SW480 (cell line): ENCODE data around the gene EFCAB13.
"Not testable (repeated sequence)": the region's sequence is repeated elsewhere in the genome, so short reads cannot be mapped to it uniquely, and the experiment has no call there.

Experiments used
- DNase-seq: peaks from one replicate; pipeline ENCODE4 v3.0.0-alpha.2; 2016; ENCODE audit warnings: low spot score

Gene EFCAB13

GRCh38 chr17:47425887-47426635 lies 102.3 kb downstream of the EFCAB13 start:
- DNase-seq = not testable (repeated sequence)

DNA sequence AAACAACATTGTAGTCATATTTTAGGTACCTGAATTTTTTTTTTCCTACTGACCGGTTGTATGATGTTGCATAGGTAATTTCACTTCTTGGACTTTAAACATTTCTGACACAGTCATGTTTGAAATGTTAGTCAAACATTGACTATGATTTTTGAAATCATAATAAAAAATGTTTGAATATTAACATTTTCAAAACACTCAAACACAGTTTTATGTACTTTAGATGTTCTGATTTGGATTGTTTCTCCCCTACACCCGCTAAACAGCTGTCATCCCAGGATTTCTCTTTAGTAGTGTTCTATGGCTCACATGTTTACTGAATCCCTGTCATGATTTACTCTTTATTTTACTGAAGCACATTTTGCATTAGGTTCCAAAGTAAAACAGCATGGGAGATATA lies 104.2 kb downstream of the EFCAB13 start:
- no peak for DNase-seq

DNA sequence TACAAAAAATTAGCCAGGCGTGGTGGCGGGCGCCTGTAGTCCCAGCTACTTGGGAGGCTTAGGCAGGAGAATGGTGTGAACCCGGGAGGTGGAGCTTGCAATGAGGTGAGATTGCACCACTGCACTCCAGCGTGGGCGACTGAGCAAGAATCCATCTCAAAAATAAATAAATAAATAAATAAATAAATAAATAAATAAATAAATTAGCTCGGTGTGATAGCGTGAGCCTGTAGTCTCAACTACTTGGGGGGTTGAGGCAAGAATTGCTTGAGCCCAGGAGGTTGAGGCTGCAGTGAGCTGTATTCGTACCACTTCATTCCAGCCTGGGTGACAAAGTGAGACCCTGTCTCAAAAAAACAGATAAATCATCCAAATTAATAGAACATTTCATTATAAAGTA lies 108.5 kb downstream of the EFCAB13 start:
- DNase-seq = not testable (repeated sequence)

- DNase-seq = no peak
Measured at GRCh38 chr17:47465165-47465564, 141.4 kb downstream of the EFCAB13 start.

DNA sequence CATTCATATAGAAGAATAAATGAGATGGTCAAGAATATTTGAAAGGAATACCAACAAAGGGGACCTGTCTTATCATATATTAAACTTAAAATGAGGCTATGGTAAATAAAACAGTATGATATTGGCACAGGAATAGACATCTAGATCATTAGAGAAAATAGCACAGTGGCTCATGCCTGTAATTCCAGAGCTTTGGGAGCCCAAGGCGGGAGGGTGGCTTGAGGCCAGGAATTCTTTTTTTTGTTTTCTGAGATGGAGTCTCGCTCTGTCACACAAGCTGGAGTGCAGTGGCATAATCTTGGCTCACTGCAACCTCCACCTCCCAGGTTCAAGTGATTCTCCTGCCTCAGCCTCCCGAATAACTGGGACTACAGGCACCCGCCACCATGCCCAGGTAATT lies 143.2 kb downstream of the EFCAB13 start:
- DNase-seq = not testable (repeated sequence)

- DNase-seq = no peak
Measured at GRCh38 chr17:47470836-47471235, 147.1 kb downstream of the EFCAB13 start.

- not testable (repeated sequence) for DNase-seq
Measured at GRCh38 chr17:47472073-47472472, 148.3 kb downstream of the EFCAB13 start.
